WTC11 (cell line): Measurements from ENCODE around the gene GAPT. TPM values are rescaled to one million over a fixed set of nuclear protein-coding genes. Genes with fewer than 3 reads are reported as not detected.

ENCODE experiments used
- ARID4B ChIP-seq: sonication (generic); formaldehyde crosslinking; IDR thresholded peaks from 2 replicates; pipeline ENCODE4 v1.8.0; 2023; ENCODE audit warnings: missing genetic modification reagents, mild to moderate bottlenecking, borderline replicate concordance
- CTCF ChIP-seq: fragments of 200-600 bp; IDR thresholded peaks from 2 replicates; pipeline ENCODE4 v1.8.0; 2022; ENCODE audit warnings: antibody characterized with exemption
- ETV6 ChIP-seq: sonication (generic); formaldehyde crosslinking; IDR thresholded peaks from 2 replicates; pipeline ENCODE4 v1.8.1; 2022; ENCODE audit warnings: mild to moderate bottlenecking, missing genetic modification reagents
- FOXP1 ChIP-seq: sonication (generic); formaldehyde crosslinking; IDR thresholded peaks from 2 replicates; pipeline ENCODE4 v1.8.0; 2022; ENCODE audit warnings: missing genetic modification reagents, mild to moderate bottlenecking, moderate library complexity, borderline replicate concordance
- GTF2I ChIP-seq: fragments of 250-450 bp; sonication (Bioruptor Pico); conservative IDR thresholded peaks from 2 replicates; pipeline ENCODE4 v1.4.0; 2021; ENCODE audit warnings: mild to moderate bottlenecking
- JUN ChIP-seq: sonication (generic); formaldehyde crosslinking; IDR thresholded peaks from 2 replicates; pipeline ENCODE4 v1.8.0; 2023; ENCODE audit warnings: mild to moderate bottlenecking, missing genetic modification reagents
- MAX ChIP-seq: sonication (generic); formaldehyde crosslinking; IDR thresholded peaks from 2 replicates; pipeline ENCODE4 v1.8.0; 2022; ENCODE audit warnings: mild to moderate bottlenecking, missing genetic modification reagents
- NFE2L1 ChIP-seq: sonication (generic); formaldehyde crosslinking; IDR thresholded peaks from 2 replicates; pipeline ENCODE4 v1.8.1; 2023; ENCODE audit warnings: missing genetic modification reagents
- NR2C2 ChIP-seq: sonication (generic); formaldehyde crosslinking; IDR thresholded peaks from 2 replicates; pipeline ENCODE4 v1.8.0; 2022; ENCODE audit warnings: mild to moderate bottlenecking, missing genetic modification reagents
- NR3C1 ChIP-seq: sonication (generic); formaldehyde crosslinking; conservative IDR thresholded peaks from 2 replicates; pipeline ENCODE4 v1.8.1; 2023; ENCODE audit warnings: low read depth, mild to moderate bottlenecking, missing genetic modification reagents
- PRDM15 ChIP-seq: sonication (generic); formaldehyde crosslinking; IDR thresholded peaks from 2 replicates; pipeline ENCODE4 v1.8.0; 2022; ENCODE audit warnings: missing genetic modification reagents
- SMAD3 ChIP-seq: sonication (generic); formaldehyde crosslinking; IDR thresholded peaks from 2 replicates; pipeline ENCODE4 v1.8.0; 2022; ENCODE audit warnings: missing genetic modification reagents, mild to moderate bottlenecking, borderline replicate concordance
- TEAD4 ChIP-seq: sonication (generic); formaldehyde crosslinking; IDR thresholded peaks from 2 replicates; pipeline ENCODE4 v1.8.0; 2022; ENCODE audit warnings: mild to moderate bottlenecking, missing genetic modification reagents
- TP53 ChIP-seq: sonication (generic); formaldehyde crosslinking; IDR thresholded peaks from 2 replicates; pipeline ENCODE4 v1.8.1; 2023; ENCODE audit warnings: mild to moderate bottlenecking, missing genetic modification reagents
- ZBTB21 ChIP-seq: sonication (generic); formaldehyde crosslinking; IDR thresholded peaks from 2 replicates; pipeline ENCODE4 v1.8.1; 2023; ENCODE audit warnings: mild to moderate bottlenecking, missing genetic modification reagents, borderline replicate concordance
- ZNF317 ChIP-seq: sonication (generic); formaldehyde crosslinking; IDR thresholded peaks from 2 replicates; pipeline ENCODE4 v1.8.1; 2023; ENCODE audit warnings: low read depth, mild to moderate bottlenecking, moderate library complexity, missing genetic modification reagents, borderline replicate concordance
- ZNF671 ChIP-seq: fragments of 250-450 bp; sonication (Bioruptor Pico); IDR thresholded peaks from 2 replicates; pipeline ENCODE4 v1.8.0; 2021; ENCODE audit warnings: mild to moderate bottlenecking
- total RNA-seq: library from RNA; stranded (reverse); gene quantifications from 3 replicates; pipeline ENCODE4 v1.2.3, GENCODE V29; 2021
- TF ChIP-seq, protein P1 (sequence below): fragments of 250-450 bp; sonication (Bioruptor Pico); IDR thresholded peaks from 2 replicates; pipeline ENCODE4 v2.1.2; 2022; ENCODE audit warnings: mild to moderate bottlenecking, moderate library complexity
- TF ChIP-seq, protein P2 (sequence below): sonication (generic); formaldehyde crosslinking; conservative IDR thresholded peaks from 2 replicates; pipeline ENCODE4 v1.8.1; 2023; ENCODE audit warnings: mild to moderate bottlenecking, low read depth, missing genetic modification reagents, moderate library complexity

The GAPT gene
- total RNA-seq, 1 experiment from 2014 or later: not detected

GRCh38 chr5:58460732-58461286 lies 30.4 kb upstream of the GAPT start (continued):
- TF ChIP-seq TP53 (CRISPR knock-in tag): no peak
- TF ChIP-seq TEAD4 (CRISPR knock-in tag): no peak
- TF ChIP-seq, protein P1, sequence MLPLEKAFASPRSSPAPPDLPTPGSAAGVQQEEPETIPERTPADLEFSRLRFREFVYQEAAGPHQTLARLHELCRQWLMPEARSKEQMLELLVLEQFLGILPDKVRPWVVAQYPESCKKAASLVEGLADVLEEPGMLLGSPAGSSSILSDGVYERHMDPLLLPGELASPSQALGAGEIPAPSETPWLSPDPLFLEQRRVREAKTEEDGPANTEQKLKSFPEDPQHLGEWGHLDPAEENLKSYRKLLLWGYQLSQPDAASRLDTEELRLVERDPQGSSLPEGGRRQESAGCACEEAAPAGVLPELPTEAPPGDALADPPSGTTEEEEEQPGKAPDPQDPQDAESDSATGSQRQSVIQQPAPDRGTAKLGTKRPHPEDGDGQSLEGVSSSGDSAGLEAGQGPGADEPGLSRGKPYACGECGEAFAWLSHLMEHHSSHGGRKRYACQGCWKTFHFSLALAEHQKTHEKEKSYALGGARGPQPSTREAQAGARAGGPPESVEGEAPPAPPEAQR: no peak
- no peak for TF ChIP-seq ZNF317 (CRISPR knock-in tag)
- no peak for TF ChIP-seq NR3C1
- no peak for TF ChIP-seq NR2C2 (CRISPR knock-in tag)
- TF ChIP-seq, protein P2, sequence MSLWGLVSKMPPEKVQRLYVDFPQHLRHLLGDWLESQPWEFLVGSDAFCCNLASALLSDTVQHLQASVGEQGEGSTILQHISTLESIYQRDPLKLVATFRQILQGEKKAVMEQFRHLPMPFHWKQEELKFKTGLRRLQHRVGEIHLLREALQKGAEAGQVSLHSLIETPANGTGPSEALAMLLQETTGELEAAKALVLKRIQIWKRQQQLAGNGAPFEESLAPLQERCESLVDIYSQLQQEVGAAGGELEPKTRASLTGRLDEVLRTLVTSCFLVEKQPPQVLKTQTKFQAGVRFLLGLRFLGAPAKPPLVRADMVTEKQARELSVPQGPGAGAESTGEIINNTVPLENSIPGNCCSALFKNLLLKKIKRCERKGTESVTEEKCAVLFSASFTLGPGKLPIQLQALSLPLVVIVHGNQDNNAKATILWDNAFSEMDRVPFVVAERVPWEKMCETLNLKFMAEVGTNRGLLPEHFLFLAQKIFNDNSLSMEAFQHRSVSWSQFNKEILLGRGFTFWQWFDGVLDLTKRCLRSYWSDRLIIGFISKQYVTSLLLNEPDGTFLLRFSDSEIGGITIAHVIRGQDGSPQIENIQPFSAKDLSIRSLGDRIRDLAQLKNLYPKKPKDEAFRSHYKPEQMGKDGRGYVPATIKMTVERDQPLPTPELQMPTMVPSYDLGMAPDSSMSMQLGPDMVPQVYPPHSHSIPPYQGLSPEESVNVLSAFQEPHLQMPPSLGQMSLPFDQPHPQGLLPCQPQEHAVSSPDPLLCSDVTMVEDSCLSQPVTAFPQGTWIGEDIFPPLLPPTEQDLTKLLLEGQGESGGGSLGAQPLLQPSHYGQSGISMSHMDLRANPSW (CRISPR knock-in tag): no peak
- no peak for TF ChIP-seq SMAD3 (CRISPR knock-in tag)
- 0 out of 2 replicates have a peak, but pooled peaks have one; percentile 25 for TF ChIP-seq ETV6
- TF ChIP-seq NFE2L1 (CRISPR knock-in tag): no peak
- no peak for TF ChIP-seq PRDM15 (CRISPR knock-in tag)
- TF ChIP-seq GTF2I (CRISPR knock-in tag): no peak
- no peak for TF ChIP-seq ZNF671 (CRISPR knock-in tag)
- TF ChIP-seq MAX: peak; percentile 63
- peak; percentile 59 for TF ChIP-seq CTCF
- peak; percentile 55; the same call in 1 of the 2 replicates for TF ChIP-seq ZBTB21 (CRISPR knock-in tag)
- no peak for TF ChIP-seq JUN (CRISPR knock-in tag)
- no peak for TF ChIP-seq ARID4B (CRISPR knock-in tag)
- no peak; the same call in 1 of the 2 replicates for TF ChIP-seq FOXP1 (CRISPR knock-in tag)
